Gastroesophageal sphincter (tissue), 4 donors: ENCODE data around the gene PLAC1. TPM values are rescaled to one million over a fixed set of nuclear protein-coding genes. Genes with fewer than 3 reads are reported as not detected.

ENCODE experiments used
- ATAC-seq: fragments of 150-250 bp; one replicate; pipeline ENCODE4 v1.9.1; 2016; ENCODE audit warnings: mild to moderate bottlenecking, moderate library complexity
- H3K27ac ChIP-seq, 4 donors: fragments of 200-600 bp; sonication (generic) in 3 of 4; 1 replicate in 3 of 4; 2 replicates in 1 of 4; pipeline ENCODE4 v1.5.1; 2016 to 2019
- H3K27me3 ChIP-seq: fragments of 200-600 bp; sonication (generic); one replicate; pipeline ENCODE4 v1.5.1; 2019
- H3K36me3 ChIP-seq, 2 donors: fragments of 200-600 bp; sonication (generic); one replicate each; pipeline ENCODE4 v1.5.1; 2019; ENCODE audit warnings: control low read depth in 1 of 2
- H3K4me1 ChIP-seq, 3 donors: fragments of 200-600 bp; sonication (generic); 1 replicate in 2 of 3; 2 replicates in 1 of 3; pipeline ENCODE4 v1.5.1; 2016 to 2019; ENCODE audit warnings: control low read depth in 2 of 3
- H3K4me3 ChIP-seq, 2 donors: fragments of 200-600 bp; sonication (generic); one replicate each; pipeline ENCODE4 v1.5.1; 2019; ENCODE audit warnings: mild to moderate bottlenecking in 1 of 2, moderate library complexity in 1 of 2
- H3K9me3 ChIP-seq, 3 donors: fragments of 200-600 bp; sonication (generic); one replicate each; pipeline ENCODE4 v1.5.1; 2017 to 2019; ENCODE audit warnings: control low read depth in 2 of 3
- EP300 ChIP-seq: sonication (generic); formaldehyde crosslinking; IDR thresholded peaks from one replicate; pipeline ENCODE4 v1.6.1; 2017; ENCODE audit warnings: antibody characterized with exemption, mild to moderate bottlenecking
- POLR2A ChIP-seq, 2 donors: fragments of 450-650 bp; IDR thresholded peaks; one replicate each; pipeline ENCODE4 v1.6.1; 2017; ENCODE audit warnings: antibody characterized with exemption in 2 of 2, mild to moderate bottlenecking in 2 of 2, moderate library complexity in 1 of 2
- POLR2AphosphoS5 ChIP-seq: sonication (generic); formaldehyde crosslinking; IDR thresholded peaks from one replicate; pipeline ENCODE4 v1.6.1; 2017; ENCODE audit warnings: antibody characterized with exemption
- WGBS, 2 donors: methylation state at CpG; one replicate each; pipeline ENCODE4 v1.1.5; 2018; ENCODE audit warnings: low coverage in 1 of 2; 5-methylcytosine and 5-hydroxymethylcytosine counted together
- total RNA-seq, 4 donors: library from RNA; depleted of rRNA; stranded (reverse); fragments of >200 nt; gene quantifications; one replicate each; pipeline ENCODE4 v1.1.0, GENCODE V29; 2016
- TF ChIP-seq, protein P1 (sequence below), 4 experiments: fragments of 200-600 bp in 2 of 4; fragments of 450-650 bp in 2 of 4; sonication (generic) in 1 of 4; IDR thresholded peaks; one replicate each; pipeline ENCODE4 v1.5.1; 2017 to 2019; ENCODE audit warnings: antibody characterized with exemption in 4 of 4, mild to moderate bottlenecking in 2 of 4, moderate library complexity in 2 of 4

PLAC1 gene
- total RNA-seq, 4 donors from 2014 or later, result not detected

DNA sequence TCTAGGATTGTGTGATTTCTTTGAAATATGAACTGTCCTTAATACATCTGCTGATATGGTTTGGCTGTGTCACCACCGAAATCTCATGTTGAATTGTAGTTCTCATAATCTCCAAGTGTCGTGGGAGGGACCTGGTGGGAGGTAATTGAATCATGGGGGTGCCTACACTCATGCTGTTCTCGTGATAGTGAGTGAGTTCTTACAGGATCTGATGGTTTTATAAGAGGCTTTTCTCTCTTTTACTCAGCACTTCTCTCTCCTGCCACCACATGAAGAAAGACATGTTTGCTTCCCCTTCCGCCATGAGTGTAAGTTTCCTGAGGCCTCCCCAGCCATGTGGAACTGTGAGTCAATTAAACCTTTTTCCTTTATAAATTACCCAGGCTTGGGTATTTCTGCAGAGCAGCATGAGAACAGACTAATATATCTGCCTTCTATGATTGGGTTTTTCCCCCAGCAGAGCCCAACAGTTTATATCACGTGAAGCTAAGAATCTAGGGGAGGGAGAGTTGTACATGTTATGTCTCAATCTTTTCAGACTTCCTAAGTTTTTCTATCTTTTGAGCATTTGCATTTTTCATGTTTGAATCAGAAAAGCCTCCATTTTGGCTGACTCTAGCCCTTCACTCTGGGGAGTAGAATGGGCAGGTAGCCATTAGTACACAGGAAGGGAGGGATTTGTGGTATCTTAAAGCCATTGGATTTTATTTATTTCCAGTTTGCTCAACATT lies 58.9 kb downstream of the PLAC1 start:
- 47 to 75% methylated on average over 2 of the region's 5 CpGs for WGBS, 2 donors
- ATAC-seq, result peak; percentile 73

DNA sequence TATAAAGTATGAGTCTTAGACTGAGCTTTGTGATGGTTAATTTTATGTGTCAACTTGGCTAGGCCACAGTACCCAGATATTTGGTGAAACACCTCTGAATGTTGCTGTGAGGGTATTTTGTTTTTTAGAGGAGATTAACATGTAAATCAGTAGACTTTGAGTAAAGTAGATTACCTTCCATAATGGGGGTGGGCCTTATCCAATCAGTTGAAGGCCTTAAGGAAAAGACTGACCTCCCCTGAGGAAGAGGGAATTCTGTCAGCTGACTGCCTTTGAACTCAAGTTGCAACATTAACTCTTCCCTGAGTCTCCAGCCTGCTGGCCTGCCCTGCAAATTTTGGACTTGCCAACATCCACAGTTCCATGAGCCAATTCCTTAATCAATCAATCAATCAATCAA lies 66.0 kb downstream of the PLAC1 start:
- no peaks in the 10 kb centered on the region for H3K27me3 ChIP-seq
- TF ChIP-seq POLR2AphosphoS5 (no peak), POLR2A (IDR thresholded peaks at IDR 0.05) (no peak), EP300 (no peak)
- TF ChIP-seq, protein P1, sequence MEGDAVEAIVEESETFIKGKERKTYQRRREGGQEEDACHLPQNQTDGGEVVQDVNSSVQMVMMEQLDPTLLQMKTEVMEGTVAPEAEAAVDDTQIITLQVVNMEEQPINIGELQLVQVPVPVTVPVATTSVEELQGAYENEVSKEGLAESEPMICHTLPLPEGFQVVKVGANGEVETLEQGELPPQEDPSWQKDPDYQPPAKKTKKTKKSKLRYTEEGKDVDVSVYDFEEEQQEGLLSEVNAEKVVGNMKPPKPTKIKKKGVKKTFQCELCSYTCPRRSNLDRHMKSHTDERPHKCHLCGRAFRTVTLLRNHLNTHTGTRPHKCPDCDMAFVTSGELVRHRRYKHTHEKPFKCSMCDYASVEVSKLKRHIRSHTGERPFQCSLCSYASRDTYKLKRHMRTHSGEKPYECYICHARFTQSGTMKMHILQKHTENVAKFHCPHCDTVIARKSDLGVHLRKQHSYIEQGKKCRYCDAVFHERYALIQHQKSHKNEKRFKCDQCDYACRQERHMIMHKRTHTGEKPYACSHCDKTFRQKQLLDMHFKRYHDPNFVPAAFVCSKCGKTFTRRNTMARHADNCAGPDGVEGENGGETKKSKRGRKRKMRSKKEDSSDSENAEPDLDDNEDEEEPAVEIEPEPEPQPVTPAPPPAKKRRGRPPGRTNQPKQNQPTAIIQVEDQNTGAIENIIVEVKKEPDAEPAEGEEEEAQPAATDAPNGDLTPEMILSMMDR (IDR thresholded peaks at IDR 0.05), result no peak
- no peaks in the 10 kb centered on the region for H3K9me3 ChIP-seq
- H3K36me3 ChIP-seq, result no peaks in the 10 kb centered on the region
- no peak overlapping the region for H3K27ac ChIP-seq
- ATAC-seq, result no peak
- H3K4me1 ChIP-seq, result no peaks in the 10 kb centered on the region
- no peak overlapping the region for H3K4me3 ChIP-seq

More for the DNA sequence above, 58.9 kb downstream of the PLAC1 start:
- H3K4me1 ChIP-seq, result no peaks in the 10 kb centered on the region
- no peaks in the 10 kb centered on the region for H3K9me3 ChIP-seq
- no peak overlapping the region for H3K4me3 ChIP-seq
- no peak for TF ChIP-seq POLR2AphosphoS5
- no peak for TF ChIP-seq EP300
- TF ChIP-seq, protein P1 (IDR thresholded peaks at IDR 0.05), result no peak
- TF ChIP-seq POLR2A (IDR thresholded peaks at IDR 0.05), result no peak
- no peak overlapping the region for H3K27ac ChIP-seq
- no peaks in the 10 kb centered on the region for H3K27me3 ChIP-seq
- no peaks in the 10 kb centered on the region for H3K36me3 ChIP-seq

DNA sequence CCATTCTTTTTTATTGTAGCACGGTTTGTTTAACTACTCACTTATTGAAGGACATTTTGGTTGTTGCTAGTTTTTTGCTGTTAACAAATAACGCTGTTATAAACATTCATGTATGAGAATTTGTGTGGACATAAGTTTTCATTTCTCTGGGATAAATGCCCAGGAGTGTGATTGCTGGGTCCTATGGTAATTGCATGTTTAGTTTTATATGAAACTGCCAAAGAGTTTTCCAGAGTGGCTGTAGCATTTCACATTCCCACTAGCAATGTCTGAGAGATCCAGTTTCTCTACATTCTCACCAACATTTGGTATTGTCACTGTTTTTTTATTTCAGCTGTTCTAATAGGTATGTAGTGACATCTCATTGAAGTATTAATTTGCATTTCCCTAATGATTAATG lies 66.8 kb downstream of the PLAC1 start:
- no peak overlapping the region for H3K4me3 ChIP-seq
- H3K27ac ChIP-seq, result no peak overlapping the region
- 64% methylated on average over 2 of the region's 2 CpGs; no CpG with 5 or more reads in 1 of the 2 donors for WGBS, 2 donors
- H3K9me3 ChIP-seq, result no peaks in the 10 kb centered on the region
- H3K36me3 ChIP-seq, result no peaks in the 10 kb centered on the region
- no peaks in the 10 kb centered on the region for H3K4me1 ChIP-seq
- TF ChIP-seq EP300 (no peak), POLR2AphosphoS5 (no peak), POLR2A (IDR thresholded peaks at IDR 0.05) (no peak)
- TF ChIP-seq, protein P1 (IDR thresholded peaks at IDR 0.05), result no peak
- no peak for ATAC-seq
- H3K27me3 ChIP-seq, result no peaks in the 10 kb centered on the region

DNA sequence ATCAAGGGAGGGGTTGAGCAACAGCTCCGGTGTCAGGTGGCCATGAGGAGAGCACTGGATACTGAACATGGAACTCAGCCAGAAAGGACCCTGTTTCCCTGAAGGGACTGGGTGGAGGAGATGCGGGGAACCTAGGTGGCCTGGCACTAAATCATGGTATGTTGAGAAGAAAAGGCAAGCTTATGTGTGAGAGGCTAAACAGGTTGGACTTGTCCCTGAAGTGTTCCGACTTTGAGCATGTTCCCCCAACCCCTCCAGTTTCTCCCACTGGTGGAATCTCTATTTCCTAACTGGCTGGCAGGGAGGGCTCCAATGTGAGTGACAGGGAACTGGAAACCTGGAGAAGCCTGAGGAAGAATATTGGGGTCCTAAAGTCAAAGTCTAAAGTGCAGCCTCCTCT lies 69.5 kb downstream of the PLAC1 start:
- H3K27me3 ChIP-seq, result no peaks in the 10 kb centered on the region
- TF ChIP-seq POLR2A (IDR thresholded peaks at IDR 0.05) (no peak), EP300 (no peak), POLR2AphosphoS5 (no peak)
- TF ChIP-seq, protein P1 (IDR thresholded peaks at IDR 0.05), result no peak
- H3K36me3 ChIP-seq, result no peaks in the 10 kb centered on the region
- no peak overlapping the region for H3K27ac ChIP-seq
- ATAC-seq, result no peak
- no peak overlapping the region for H3K4me3 ChIP-seq
- no peaks in the 10 kb centered on the region for H3K4me1 ChIP-seq
- no peaks in the 10 kb centered on the region for H3K9me3 ChIP-seq
- WGBS, 2 donors, result 84 to 88% methylated on average over 2 to 3 of the region's 3 CpGs

DNA sequence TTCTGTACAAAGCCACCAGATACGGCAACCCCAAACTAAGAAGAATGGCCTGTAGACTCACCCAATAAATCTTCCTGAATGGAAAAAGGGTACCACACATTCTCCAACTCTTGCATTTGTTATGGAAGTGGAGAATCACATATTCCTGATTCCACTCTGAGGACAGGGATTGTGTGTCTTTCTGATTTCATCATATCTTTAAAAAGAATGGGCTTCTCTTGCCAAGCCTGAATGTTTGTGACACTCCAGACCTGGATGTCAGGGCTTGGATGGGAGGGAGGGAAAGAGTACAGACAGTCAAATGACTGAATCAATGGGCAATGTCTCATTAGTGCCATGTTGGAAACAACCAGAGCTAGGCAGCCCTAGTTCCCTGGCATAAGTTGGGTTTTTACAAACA lies 77.4 kb downstream of the PLAC1 start:
- Histone ChIP-seq H3K36me3 (no peaks in the 10 kb centered on the region), H3K9me3 (no peaks in the 10 kb centered on the region), H3K27ac (no peak overlapping the region), H3K27me3 (no peaks in the 10 kb centered on the region), H3K4me3 (no peak overlapping the region), H3K4me1 (no peaks in the 10 kb centered on the region)
- 71% methylated on average over 1 of the region's 1 CpG for WGBS, 2 donors
- TF ChIP-seq, protein P1 (IDR thresholded peaks at IDR 0.05), result no peak
- TF ChIP-seq POLR2AphosphoS5 (no peak), EP300 (no peak), POLR2A (IDR thresholded peaks at IDR 0.05) (no peak)
- no peak for ATAC-seq
